Stimulated activated CD8-positive, alpha-beta memory T cell treated with anti-CD3 and anti-CD28 coated beads, Interleukin-7, amount 100 ng/mL, for 48 hours (primary cell): ENCODE measurements around the gene AOAH.
A peak's percentile ranks its signal among the peaks of the same experiment; 100 is the strongest.
"Not testable (repeated sequence)": the region's sequence is repeated elsewhere in the genome, so short reads cannot be mapped to it uniquely, and the experiment has no call there.

Source experiments
- DNase-seq, 2 donors: peaks; one replicate each; pipeline ENCODE4 v3.0.0-alpha.2; 2020; ENCODE audit warnings: low read depth in 1 of 2; ENCODE audit errors: extremely low read depth in 1 of 2

The AOAH gene

DNA sequence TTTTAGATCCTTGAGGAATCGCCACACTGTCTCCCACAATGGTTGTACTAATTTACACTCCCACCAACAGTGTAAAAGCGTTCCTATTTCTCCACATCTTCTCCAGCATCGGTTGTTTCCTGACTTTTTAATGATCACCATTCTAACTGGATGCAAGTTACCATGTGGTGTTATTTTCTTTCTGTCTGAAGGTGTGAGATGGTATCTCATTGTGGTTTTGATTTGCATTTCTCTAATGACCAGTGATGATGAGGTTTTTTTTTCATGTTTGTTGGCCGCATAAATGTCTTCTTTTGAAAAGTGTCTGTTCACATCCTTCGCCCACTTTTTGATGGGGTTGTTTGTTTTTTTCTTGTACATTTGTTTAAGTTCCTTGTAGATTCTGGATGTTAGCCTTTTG is 20.4 kb downstream of the AOAH start:
- not testable (repeated sequence) for DNase-seq

DNA sequence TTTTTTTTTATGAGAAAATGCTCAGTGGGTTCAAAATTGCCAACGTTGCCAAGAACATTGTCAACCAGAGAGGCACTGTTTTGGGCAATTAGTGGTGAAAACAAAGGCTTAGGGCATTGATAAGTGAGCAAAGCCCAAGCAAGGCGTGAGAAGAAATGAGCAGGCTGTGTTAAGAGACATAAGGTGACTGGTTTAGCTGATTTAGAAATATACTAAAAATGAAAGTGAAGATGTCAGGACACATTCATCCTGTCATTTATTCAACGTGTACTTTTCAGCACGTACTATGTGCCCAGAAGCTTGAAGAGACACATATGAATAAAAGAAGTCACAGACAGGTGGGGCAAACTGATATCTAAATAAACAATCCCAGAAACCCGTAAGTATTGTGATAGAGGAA is 31.8 kb downstream of the AOAH start:
- DNase-seq, result no peak

DNA sequence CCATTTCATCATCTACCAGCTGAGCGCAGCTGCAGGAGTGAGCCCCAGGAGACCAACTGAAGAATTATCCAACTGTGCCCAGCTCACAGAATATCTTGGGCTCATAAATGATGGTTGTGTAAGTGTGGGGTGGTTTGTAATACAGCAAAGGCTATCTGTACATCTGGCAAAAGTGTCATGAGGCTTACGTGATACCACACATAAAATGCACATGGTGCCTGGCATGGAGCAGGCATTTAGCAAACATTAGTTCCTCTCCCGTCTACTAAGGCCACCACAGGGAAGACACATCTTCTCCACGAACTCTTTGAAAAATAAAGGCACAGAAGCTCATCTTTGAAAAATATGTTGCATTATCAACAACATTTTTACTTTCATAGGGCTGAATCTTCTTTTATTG is 32.3 kb downstream of the AOAH start:
- DNase-seq, result no peak

DNA sequence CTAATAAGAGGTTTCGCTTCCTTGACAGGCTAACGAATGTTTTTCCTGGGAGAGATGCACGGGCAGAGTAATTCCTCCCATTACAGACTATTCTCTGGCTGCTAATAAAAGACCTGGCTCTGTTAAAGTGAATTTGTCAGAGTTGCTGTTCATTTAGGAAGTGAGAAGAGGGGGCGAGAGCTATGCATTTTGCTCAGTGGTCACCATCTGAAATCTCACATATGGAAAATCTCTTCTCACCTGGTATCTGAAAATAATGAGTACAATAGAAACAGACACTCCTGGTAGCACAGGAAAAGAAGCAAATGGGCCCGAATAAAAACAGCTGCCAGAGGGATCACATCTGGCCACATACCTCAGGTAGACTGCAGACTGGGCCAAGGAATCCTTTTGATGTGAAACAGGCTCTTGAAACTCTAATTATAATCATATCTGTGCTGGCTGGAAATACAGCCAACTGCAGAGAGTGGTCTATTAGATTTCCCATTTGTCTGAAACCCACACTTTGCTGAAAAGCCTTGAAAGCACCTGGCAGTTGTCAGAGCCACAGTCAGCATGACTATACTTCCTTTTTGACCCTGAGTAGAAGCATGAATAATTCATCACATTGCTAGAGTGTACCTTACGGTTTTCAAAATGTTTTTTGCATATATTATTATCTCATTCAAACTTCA is 33.6 kb downstream of the AOAH start:
- DNase-seq, result no peak

DNA sequence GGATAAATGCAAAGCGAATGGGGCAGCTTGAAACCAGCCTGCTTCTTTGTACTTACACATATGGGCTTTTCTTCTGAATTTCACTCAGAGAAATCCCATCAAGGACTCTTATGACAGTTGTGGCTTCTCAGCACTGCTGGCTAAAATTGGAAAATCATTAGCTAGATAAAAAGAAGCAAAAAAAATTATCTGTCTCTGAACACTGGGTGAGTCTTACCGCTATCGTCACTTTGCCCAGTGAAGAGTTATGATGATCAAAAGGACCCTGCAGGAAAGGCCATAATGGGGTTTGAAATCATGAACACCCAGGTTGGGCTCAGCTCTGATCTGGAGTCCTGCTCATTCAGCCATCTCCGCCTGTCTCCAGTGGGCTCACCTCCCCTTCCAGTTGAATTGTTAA is 34.3 kb downstream of the AOAH start:
- DNase-seq, result no peak

DNA sequence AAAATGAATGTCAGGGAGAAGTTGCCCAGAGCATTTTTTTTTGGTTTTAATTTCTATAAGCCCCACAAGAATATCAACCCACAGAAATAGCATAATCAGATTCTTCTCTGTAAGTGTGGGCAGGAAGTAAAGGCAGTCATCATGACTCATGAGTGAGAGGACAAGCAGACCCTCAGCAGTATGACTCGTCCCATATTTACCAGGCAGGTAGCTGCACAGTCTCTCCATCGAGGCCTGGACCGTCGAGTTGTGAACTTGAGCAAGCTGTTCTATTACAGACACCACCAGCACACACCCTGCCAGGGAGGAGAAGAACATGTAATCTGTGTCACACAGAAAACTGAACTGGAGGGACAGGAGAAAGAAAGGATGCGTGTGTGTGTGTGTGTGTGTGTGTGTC is 37.8 kb downstream of the AOAH start:
- DNase-seq, result peak; percentile 49 to 73

DNA sequence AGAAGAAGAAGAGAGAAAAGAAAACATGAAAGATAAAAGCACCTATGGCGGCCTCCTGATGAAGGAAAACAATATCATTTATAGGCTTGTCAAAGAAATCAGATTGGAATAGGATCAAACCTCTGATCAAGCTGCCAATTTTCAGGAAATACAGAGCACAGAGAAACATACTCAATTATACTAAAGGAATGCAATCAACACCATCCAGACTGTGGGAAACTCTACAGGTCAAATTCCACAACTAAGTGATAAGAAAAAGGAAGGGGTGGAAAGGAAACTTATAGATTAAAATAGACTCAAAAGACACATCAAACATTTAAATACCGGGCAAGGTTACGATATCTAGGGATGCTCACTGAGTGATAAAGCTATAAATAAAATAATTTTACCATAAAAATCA is 39.3 kb downstream of the AOAH start:
- no peak for DNase-seq

DNA sequence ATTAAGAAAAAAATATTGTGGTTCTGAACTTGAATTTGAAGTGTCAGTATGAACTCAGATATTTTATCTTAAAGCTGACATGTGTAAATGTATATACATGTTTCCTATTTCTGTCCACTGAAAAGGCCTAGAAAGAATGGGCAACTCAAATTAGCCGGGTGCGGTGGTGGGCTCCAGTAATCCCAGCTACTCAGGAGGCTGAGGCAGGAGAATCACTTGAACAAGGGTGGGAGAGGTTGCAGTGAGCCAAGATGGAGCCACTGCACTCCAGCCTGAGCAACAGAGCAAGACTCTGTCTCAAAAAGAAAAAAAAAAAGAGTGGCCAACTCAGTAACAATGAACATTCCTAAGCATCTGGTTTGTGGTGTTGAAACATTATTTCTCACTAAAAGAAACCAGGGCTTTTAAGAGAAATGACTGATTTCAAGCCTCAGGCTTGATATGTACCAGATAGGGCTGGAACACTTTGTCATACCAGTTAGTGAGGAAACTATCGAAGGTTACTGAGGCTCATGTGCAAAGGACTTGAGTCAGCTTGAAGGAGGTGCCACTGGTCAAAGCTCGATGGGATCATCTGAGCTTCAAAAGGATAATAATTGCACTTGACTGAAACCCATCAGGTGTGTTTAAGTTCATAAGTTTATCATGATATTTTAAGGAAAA is 40.5 kb downstream of the AOAH start:
- no peak for DNase-seq

DNA sequence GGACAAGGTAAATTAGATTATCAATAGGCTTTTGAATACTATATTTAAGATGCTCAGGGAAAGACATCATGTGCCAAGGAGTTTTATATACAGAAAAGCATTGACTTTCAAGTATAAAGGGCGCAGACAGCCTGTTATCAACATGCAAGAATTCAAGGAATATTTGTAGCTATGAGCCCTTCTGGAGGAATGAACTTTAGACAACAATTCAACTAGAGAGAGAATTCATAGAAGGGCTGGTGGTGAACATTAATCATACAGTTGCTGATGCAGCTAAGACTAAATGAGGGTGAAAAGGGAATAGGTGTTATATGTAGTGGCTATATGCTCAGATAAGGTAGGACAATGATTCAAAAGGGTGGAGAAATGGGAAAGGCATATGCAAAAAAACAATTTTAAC is 41.2 kb downstream of the AOAH start:
- DNase-seq, result no peak

DNA sequence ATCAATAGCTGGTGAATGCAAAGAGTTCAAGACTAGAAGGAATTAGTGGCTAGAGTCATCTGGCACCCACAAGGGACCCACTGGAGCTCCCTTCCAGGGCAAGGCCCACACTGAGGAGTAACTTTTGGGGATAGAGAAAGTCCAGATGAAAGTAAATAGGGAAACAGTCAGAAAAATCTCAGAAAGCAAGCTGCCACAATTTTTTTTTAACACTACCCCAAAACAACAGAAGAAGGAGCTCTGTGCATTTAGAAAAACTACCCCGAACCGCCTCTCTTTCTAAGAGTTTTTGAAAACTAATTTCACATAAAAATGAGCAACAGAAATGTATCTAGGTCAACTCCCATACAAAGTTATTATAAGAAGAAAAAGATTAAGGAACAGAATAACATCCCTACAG is 42.2 kb downstream of the AOAH start:
- no peak for DNase-seq

DNA sequence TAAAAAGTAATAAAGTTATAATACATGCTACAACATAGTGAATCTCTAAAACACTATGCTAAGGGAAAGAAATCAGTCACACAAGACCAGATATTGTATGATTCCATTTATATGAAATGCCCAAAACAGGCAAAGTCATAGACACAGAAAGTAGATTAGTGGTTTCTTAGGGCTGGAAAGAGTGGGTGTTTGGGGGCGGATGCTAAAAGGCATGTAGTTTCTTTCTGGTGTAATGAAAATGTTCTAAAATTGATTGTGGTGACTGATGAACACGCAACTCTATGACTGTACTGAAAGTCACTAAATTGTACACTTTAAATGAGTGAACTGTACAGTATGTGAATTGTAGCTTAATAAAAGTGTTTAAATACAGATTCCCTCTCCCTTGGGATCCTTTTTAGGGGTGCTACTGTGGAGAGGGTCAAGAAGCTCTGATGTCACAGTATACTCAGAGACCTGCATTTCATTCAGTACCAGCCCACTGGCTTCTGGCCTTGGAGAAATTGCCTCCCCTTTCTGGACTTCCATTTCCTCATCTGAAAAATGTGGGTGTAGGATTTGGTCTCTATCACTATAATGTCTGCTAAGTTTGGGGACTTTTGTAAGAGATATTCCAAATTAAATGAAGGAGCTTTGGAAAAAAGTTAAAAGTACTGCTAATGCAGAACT is 46.4 kb downstream of the AOAH start:
- peak in 1 of 2 donors; percentile 71 for DNase-seq

DNA sequence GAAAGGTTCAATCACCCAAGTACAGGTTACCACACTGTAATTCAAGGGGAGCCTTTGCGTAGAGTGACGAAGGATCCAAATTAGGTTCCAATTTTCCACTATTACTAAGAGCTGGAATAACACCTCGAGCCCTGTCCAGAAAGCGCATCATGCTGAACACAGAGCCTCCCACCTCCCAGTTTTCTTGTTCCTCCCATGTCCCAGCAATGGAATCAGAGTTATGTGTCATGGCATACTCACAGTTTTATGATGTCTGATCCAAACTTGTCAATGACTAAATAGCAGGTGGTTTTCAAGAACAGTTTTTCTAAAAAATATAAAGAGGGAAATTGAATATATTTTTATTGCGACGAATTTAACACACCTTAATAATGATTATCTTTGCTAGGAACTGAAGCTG is 50.6 kb downstream of the AOAH start:
- no peak for DNase-seq

DNA sequence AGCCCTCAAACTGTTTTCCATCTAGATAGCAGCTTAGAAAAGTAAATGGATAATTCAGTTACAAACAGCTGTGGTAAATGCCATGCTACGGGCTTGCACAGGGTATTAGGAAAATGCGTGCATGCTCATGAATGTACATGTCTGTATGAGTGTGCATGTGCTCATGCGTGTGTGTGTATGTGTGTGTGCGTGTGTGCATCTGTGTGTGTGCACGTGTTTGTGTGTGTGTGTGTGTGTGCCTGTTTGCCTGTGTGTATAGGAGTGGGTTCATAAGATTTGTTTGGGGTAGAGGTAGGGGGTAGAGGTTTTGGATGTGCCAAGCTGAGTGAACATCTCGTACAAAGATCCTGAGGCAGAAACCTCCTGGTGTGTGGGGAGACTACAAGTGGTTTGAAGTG is 52.9 kb downstream of the AOAH start:
- DNase-seq, result no peak

DNA sequence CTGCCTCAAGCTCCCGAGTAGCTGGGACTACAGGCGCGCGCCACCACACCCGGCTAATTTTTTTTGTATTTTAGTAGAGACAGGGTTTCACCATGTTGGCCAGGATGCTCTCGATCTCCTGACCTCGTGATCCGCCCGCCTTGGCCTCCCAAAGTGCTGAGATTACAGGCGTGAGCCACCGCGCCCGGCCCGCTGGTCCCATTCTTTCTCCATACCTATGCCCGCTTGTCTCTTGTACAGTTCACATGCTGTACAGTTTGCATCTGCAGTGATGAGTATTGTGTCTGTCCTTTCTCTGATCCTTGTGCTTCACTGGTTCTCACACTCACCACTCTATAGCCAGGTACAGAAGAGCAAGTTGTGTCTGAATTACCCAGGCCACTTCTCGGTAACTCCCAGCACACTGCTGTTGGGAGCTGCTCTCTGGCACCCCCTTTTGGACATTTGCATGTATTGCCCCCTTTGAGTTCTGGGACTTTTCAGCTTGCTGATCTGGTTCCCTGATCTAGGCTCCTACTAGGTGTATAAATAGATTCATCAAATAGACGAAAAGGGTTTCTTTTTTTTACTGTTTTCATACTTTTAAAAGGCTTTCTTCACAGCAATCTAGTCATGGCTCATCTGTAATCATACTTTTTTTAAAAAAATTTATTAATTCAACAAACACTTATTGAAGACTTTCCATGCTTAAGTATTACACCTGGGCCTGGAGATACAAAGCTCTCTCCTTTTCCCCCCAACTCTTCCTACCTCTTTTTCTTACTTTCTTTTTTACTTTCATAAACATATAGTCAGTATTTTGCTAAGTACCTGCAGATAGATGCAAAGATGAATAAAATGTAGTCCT is 53.5 kb downstream of the AOAH start:
- DNase-seq, result peak in 1 of 2 donors; percentile 57

DNA sequence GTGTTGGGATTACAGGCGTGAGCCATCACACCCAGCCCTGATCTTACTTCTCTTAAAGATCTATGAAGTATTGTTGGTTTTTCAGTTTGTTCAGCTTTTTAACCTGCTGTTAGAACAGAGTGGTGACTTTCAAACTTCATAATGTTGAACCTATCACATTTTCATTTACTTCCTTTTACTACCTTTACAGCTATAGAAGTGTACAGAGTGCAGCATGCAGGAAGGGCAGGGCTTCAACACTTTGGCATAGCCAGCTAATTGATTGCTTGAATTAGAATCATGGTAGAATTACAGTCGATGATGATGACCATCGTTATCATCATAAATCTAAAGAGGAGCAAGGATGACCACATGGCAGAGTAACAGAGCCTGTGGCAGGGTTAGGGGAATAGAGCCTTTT is 55.5 kb downstream of the AOAH start:
- no peak for DNase-seq

DNA sequence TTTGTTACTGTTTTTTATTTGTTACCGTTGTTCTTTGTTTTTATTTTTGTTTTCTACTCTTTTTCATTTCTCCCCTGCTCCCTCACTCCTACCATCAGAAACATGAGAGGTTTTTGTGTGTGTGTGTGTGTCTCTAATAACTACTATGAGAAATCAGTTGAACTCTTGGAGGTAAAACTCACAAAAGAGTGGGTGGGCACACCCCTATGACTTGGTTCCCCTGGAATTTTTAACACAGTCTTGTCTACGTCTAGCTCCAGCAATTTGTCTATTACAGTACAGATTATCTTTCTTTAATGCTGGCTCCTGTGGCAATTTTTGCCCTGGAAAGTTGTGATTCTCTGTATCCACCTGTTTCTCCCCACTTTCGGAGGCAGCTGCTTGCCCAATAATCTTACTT is 56.2 kb downstream of the AOAH start:
- DNase-seq, result no peak

DNA sequence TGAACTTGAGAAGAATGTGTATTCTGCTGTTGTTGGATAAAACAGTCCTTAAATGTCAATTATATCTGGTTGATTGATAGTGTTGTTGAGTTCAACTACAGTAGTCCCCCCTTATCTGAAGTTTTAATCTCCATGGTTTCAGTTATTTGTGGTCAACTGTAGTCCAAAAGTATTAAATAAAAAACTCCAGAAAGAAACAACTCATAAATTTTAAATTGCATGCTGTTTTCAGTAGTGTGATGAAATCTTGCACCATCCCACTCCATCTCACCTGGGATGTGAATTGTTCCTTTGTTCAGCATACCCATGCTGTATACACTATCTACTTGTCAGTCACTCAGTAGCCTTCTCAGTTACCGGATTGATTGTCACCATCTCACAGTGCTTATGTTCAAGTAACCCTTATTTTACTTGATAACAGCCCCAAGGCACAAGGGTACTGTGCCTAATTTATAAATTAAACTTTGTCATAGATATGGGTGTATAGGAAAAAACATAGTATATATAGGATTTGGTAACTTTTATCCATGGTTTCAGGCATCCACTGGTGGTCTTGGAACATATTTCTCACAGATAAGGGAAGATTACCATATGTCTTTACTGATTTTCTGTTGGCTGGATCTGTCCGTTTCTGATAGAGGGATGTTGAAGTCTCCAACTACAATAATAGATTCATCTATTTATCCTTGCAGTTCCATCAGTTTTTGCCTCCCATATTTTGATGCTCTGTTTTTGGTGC is 57.1 kb downstream of the AOAH start:
- DNase-seq, result no peak

DNA sequence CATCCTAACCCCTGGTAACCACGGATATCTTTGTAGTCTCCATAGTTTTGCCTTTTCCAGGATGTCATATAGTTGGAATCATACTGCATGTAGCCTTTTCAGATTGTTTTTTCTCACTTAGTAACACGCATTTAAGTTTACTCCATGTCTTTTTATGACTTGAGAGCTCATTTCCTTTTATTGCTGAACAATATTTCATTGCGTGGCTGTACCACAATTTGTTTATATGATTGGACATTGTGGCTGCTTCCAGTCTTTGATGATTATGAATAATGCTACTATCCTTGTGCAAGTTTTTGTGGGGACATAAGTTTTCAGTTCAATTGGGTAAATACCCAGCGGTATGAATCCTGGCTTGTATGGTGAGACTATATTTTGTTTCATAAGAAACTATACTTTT is 60.8 kb downstream of the AOAH start:
- no peak for DNase-seq

DNA sequence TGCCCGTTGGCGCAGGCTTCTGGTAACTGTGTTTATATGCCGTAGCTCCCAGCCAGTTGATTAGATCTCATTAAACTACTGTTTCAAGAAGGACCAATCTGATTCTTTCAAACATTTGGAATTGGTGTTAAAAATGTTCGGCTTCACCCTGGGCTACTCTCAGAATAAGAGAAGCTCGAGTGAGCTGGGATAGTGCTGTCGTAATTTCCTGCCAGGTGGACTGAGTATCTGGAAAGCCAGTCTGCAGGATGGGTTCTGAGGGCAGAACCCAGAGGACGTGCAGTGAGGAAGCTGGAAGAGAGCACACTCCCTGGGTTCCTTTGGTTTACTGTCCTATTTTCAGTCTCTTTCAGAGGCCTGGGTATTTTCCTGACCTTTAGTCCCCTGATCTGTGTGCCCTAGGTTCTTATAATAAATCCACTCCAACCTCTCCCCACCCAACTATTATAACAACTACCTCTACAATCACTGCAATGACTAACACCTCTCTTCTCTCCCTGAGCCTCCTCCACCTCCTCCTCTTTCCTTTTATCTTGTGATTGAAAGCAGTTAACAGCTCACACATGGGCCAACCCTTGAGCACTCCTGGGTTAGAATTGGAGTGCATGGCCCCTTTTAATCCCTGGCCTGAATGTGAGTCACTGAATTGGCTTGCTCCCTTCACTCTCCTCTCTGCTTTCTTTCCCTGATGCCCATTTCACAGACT is 63.0 kb downstream of the AOAH start:
- DNase-seq, result no peak

DNA sequence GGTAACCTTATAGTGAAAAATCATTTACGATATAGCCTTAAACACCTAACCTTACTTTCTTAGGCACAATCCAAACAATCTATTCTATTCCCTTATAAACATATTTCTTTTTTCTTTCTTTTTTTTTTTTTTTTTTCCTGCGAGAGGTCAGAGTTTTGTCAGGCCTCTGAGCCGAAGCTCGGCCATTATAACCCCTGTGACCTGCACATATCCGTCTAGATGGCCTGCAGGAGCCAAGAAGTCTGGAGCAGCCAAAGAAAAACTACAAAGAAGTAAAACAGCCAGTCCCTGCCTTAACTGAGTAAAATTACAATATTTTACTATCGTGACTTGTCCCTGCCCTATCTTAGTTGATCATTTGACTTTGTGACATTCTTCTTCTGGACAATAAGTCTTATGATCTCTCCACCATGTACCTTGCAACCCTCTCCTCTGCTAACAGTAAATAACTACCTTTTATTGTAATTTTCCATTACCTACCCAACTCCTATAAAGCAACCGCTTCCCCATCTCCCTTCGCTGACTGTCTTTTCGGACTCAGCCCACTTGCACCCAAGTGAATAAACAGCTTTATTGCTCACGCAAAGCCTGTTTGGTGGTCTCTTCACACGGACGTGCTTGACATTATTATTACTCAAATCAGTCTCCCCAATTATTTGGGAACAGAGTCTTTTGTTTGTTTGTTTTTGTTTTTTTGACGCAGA is 64.5 kb downstream of the AOAH start:
- DNase-seq, result no peak
